SK-N-SH (cell line): ENCODE data around the gene APP. TPM values are rescaled to one million over a fixed set of nuclear protein-coding genes. Genes with fewer than 3 reads are reported as not detected.

Experiments used
- CTCF ChIA-PET: fragments of 300-600, 350-600 bp; formaldehyde crosslinking; extraction: SDS; loops from one replicate; lab custom pipeline; 2021; lab: Yijun Ruan, JAX
- POLR2A ChIA-PET: fragments of 350-600 bp; sonication (Branson Sonifier 250); formaldehyde crosslinking; extraction: SDS; loops from one replicate; lab custom pipeline; 2020; ENCODE audit warnings: antibody characterized with exemption, inconsistent platforms; lab: Yijun Ruan, JAX
- DNase-seq: peaks from one replicate; pipeline ENCODE4 v3.0.0; 2012
- H2AFZ ChIP-seq: fragments of 200-600 bp; sonication (generic); 2 replicates; pipeline ENCODE4 v1.8.1; 2016; ENCODE audit warnings: antibody characterized with exemption, mild to moderate bottlenecking, low read depth
- H3F3A ChIP-seq: fragments of 200-600 bp; sonication (generic); replicated peaks from 2 replicates; pipeline ENCODE3; 2016; ENCODE audit warnings: antibody characterized with exemption, mild to moderate bottlenecking; ENCODE audit not compliant: insufficient read depth
- H3K27ac ChIP-seq, 2 experiments: fragments of 200-500 bp in 1 of 2; fragments of 200-600 bp in 1 of 2; sonication (Bioruptor generic) in 1 of 2; sonication (generic), shearing (Covaris generic) in 1 of 2; 2 replicates each; pipeline versions ENCODE4 v1.5.1 to v1.6.1; 2014 to 2016; ENCODE audit warnings: low read depth in 2 of 2, inconsistent platforms in 1 of 2, low read length in 1 of 2, mild to moderate bottlenecking in 1 of 2, mixed read lengths in 1 of 2
- H3K27me3 ChIP-seq: fragments of 200-600 bp; sonication (generic), shearing (Covaris generic); 2 replicates; pipeline ENCODE4 v1.6.1; 2016; ENCODE audit warnings: mixed run types; ENCODE audit not compliant: insufficient read depth
- H3K36me3 ChIP-seq, 2 experiments: fragments of 200-500 bp in 1 of 2; fragments of 200-600 bp in 1 of 2; sonication (Bioruptor generic) in 1 of 2; sonication (generic) in 1 of 2; replicated peaks in 1 of 2; 2 replicates each; pipeline versions ENCODE3 to v1.5.1; 2014 to 2016; ENCODE audit warnings: low read length in 1 of 2, mild to moderate bottlenecking in 1 of 2; ENCODE audit not compliant: insufficient read depth in 2 of 2, control insufficient read depth in 1 of 2
- H3K4me1 ChIP-seq, 2 experiments: fragments of 200-500 bp in 1 of 2; fragments of 200-600 bp in 1 of 2; sonication (Bioruptor generic) in 1 of 2; sonication (generic), shearing (Covaris generic) in 1 of 2; 2 replicates each; pipeline versions ENCODE4 v1.5.1 to v1.6.1; 2014 to 2016; ENCODE audit warnings: low read depth in 1 of 2, low read length in 1 of 2, mixed run types in 1 of 2; ENCODE audit not compliant: insufficient read depth in 2 of 2, control insufficient read depth in 1 of 2
- H3K4me2 ChIP-seq: fragments of 200-600 bp; sonication (generic), shearing (Covaris generic); 2 replicates; pipeline ENCODE4 v1.6.1; 2017; ENCODE audit warnings: mixed run types
- H3K4me3 ChIP-seq, 2 experiments: fragments of 200-500 bp in 1 of 2; fragments of 200-600 bp in 1 of 2; sonication (Bioruptor generic) in 1 of 2; sonication (generic), shearing (Covaris generic) in 1 of 2; 2 replicates each; pipeline versions ENCODE4 v1.5.1 to v1.8.1; 2014 to 2016; ENCODE audit warnings: low read depth in 2 of 2, inconsistent platforms in 1 of 2, low read length in 1 of 2, mild to moderate bottlenecking in 1 of 2, mixed read lengths in 1 of 2, moderate library complexity in 1 of 2
- H3K79me2 ChIP-seq: fragments of 200-600 bp; sonication (generic); 2 replicates; pipeline ENCODE4 v1.8.1; 2017; ENCODE audit warnings: mild to moderate bottlenecking; ENCODE audit not compliant: insufficient read depth
- H3K9ac ChIP-seq: fragments of 200-600 bp; sonication (generic); 2 replicates; pipeline ENCODE4 v1.6.1; 2017; ENCODE audit warnings: mixed run types
- H3K9me2 ChIP-seq: fragments of 200-600 bp; sonication (generic); 2 replicates; pipeline ENCODE4 v1.6.1; 2017; ENCODE audit warnings: mixed run types
- H3K9me3 ChIP-seq: fragments of 200-600 bp; sonication (generic); 2 replicates; pipeline ENCODE4 v1.6.1; 2017; ENCODE audit warnings: mixed run types, mild to moderate bottlenecking, moderate library complexity
- H4K20me1 ChIP-seq: fragments of 200-600 bp; sonication (generic); 2 replicates; pipeline ENCODE4 v1.6.1; 2017; ENCODE audit warnings: mild to moderate bottlenecking, mixed run types; ENCODE audit not compliant: insufficient read depth
- CHD2 ChIP-seq: fragments of 150-350 bp; IDR thresholded peaks from 2 replicates; pipeline ENCODE4 v1.6.1; 2018; ENCODE audit warnings: low read length; ENCODE audit not compliant: partially characterized antibody
- FOSL2 ChIP-seq: IDR thresholded peaks from 2 replicates; pipeline ENCODE4 v1.4.0; 2012; ENCODE audit warnings: low read depth, mild to moderate bottlenecking, moderate library complexity, borderline replicate concordance
- GATA2 ChIP-seq: sonication (generic); formaldehyde crosslinking; IDR thresholded peaks from 2 replicates; pipeline ENCODE4 v1.5.0; 2020; ENCODE audit warnings: mild to moderate bottlenecking, missing genetic modification reagents
- JUND ChIP-seq: IDR thresholded peaks from 2 replicates; pipeline ENCODE4 v1.4.0; 2012
- MEF2A ChIP-seq: IDR thresholded peaks from 2 replicates; pipeline ENCODE4 v1.4.0; 2012; ENCODE audit warnings: low read depth, borderline replicate concordance
- MXI1 ChIP-seq: IDR thresholded peaks from 2 replicates; pipeline ENCODE4 v1.6.1; 2012; ENCODE audit warnings: mild to moderate bottlenecking, low read depth, low read length, improper control_type of control experiment
- NFIC ChIP-seq: IDR thresholded peaks from 2 replicates; pipeline ENCODE4 v1.4.0; 2012; ENCODE audit warnings: borderline replicate concordance
- POLR2AphosphoS5 ChIP-seq: IDR thresholded peaks from 2 replicates; pipeline ENCODE4 v1.6.1; 2012; ENCODE audit warnings: low read depth, low read length
- RAD21 ChIP-seq: IDR thresholded peaks from 2 replicates; pipeline ENCODE4 v1.6.1; 2012; ENCODE audit warnings: mild to moderate bottlenecking, low read length
- RCOR1 ChIP-seq: fragments of 150-350 bp; IDR thresholded peaks from 2 replicates; pipeline ENCODE4 v1.6.1; 2017; ENCODE audit warnings: antibody characterized with exemption, low read length
- REST ChIP-seq: IDR thresholded peaks from 2 replicates; pipeline ENCODE4 v1.6.1; 2012; ENCODE audit warnings: mild to moderate bottlenecking, low read depth, low read length, moderate library complexity
- RFX5 ChIP-seq: IDR thresholded peaks from 2 replicates; pipeline ENCODE4 v1.6.1; 2012; ENCODE audit warnings: mild to moderate bottlenecking, improper control_type of control experiment, low read length
- RXRA ChIP-seq: IDR thresholded peaks from 2 replicates; pipeline ENCODE4 v1.4.0; 2012; ENCODE audit warnings: low read depth, mild to moderate bottlenecking, borderline replicate concordance
- SIN3A ChIP-seq: IDR thresholded peaks from 2 replicates; pipeline ENCODE4 v1.6.1; 2012; ENCODE audit warnings: low read depth, mild to moderate bottlenecking, low read length, moderate library complexity, borderline replicate concordance
- TCF12 ChIP-seq: IDR thresholded peaks from 2 replicates; pipeline ENCODE4 v1.4.0; 2012
- TEAD4 ChIP-seq: IDR thresholded peaks from 2 replicates; pipeline ENCODE4 v1.4.0; 2012; ENCODE audit warnings: mild to moderate bottlenecking, borderline replicate concordance; ENCODE audit not compliant: insufficient read depth
- USF1 ChIP-seq: IDR thresholded peaks from 2 replicates; pipeline ENCODE4 v1.4.0; 2012; ENCODE audit warnings: low read depth, borderline replicate concordance
- WGBS: methylation state at CpG from one replicate; pipeline ENCODE4 v1.1.6; 2017; ENCODE audit warnings: low lambda C conversion rate; 5-methylcytosine and 5-hydroxymethylcytosine counted together
- polyA plus RNA-seq, 3 experiments: library from polyadenylated mRNA; depleted of rRNA; stranded (reverse); fragments of >200 nt; gene quantifications; 2 replicates each; pipeline ENCODE4 v1.2.3, GENCODE V29; 2012
- TF ChIP-seq, protein P1 (sequence below): IDR thresholded peaks from 2 replicates; pipeline ENCODE4 v1.4.0; 2012; ENCODE audit warnings: low read depth, borderline replicate concordance
- TF ChIP-seq, protein P2 (sequence below): fragments of 200-600 bp; sonication (generic); IDR thresholded peaks from 2 replicates; pipeline ENCODE4 v1.6.1; 2017; ENCODE audit warnings: antibody characterized with exemption, mild to moderate bottlenecking, moderate library complexity

Gene APP
- polyA plus RNA-seq, 1 of the 3 experiments (the other 2 are of a cell fraction): 780 TPM

GRCh38 chr21:26093122-26093521 lies 77.4 kb downstream of the APP start:
- H3K9me3 ChIP-seq: no peaks in the 10 kb centered on the region
- peaks cover 0 to 10% of the 10 kb centered on the region in 2 experiments; a peak in 1 of 4 replicates for H3K4me1 ChIP-seq
- no peaks in the 10 kb centered on the region for H3K9me2 ChIP-seq
- H3K79me2 ChIP-seq: peaks cover 66% of the 10 kb centered on the region
- H3F3A ChIP-seq: no peaks in the 10 kb centered on the region
- CTCF ChIA-PET: no interaction called here
- H3K27ac ChIP-seq: no peak overlapping the region
- peaks cover 6% of the 10 kb centered on the region; the same call in 1 of the 2 replicates for H4K20me1 ChIP-seq
- H3K9ac ChIP-seq: no peak overlapping the region
- H3K4me2 ChIP-seq: no peak overlapping the region
- peaks cover 8 to 20% of the 10 kb centered on the region in 2 experiments for H3K36me3 ChIP-seq
- no peak for DNase-seq
- no peaks in the 10 kb centered on the region for H3K27me3 ChIP-seq
- H2AFZ ChIP-seq: no peak overlapping the region
- POLR2A ChIA-PET: no interaction called here
- WGBS: 88% methylated on average over 3 of the region's 3 CpGs
- no peak for TF ChIP-seq JUND
- TF ChIP-seq, protein P1, sequence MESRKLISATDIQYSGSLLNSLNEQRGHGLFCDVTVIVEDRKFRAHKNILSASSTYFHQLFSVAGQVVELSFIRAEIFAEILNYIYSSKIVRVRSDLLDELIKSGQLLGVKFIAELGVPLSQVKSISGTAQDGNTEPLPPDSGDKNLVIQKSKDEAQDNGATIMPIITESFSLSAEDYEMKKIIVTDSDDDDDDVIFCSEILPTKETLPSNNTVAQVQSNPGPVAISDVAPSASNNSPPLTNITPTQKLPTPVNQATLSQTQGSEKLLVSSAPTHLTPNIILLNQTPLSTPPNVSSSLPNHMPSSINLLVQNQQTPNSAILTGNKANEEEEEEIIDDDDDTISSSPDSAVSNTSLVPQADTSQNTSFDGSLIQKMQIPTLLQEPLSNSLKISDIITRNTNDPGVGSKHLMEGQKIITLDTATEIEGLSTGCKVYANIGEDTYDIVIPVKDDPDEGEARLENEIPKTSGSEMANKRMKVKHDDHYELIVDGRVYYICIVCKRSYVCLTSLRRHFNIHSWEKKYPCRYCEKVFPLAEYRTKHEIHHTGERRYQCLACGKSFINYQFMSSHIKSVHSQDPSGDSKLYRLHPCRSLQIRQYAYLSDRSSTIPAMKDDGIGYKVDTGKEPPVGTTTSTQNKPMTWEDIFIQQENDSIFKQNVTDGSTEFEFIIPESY: no peak
- TF ChIP-seq RFX5: no peak
- TF ChIP-seq MXI1: no peak
- TF ChIP-seq NFIC: no peak
- no peak for TF ChIP-seq TEAD4
- no peak for TF ChIP-seq TCF12
- no peak for TF ChIP-seq RCOR1
- TF ChIP-seq SIN3A: no peak
- no peak for TF ChIP-seq POLR2AphosphoS5
- no peak for TF ChIP-seq GATA2 (CRISPR knock-in tag)
- no peak for TF ChIP-seq CHD2
- no peak for TF ChIP-seq FOSL2
- TF ChIP-seq MEF2A: no peak
- no peak overlapping the region for H3K4me3 ChIP-seq

DNA sequence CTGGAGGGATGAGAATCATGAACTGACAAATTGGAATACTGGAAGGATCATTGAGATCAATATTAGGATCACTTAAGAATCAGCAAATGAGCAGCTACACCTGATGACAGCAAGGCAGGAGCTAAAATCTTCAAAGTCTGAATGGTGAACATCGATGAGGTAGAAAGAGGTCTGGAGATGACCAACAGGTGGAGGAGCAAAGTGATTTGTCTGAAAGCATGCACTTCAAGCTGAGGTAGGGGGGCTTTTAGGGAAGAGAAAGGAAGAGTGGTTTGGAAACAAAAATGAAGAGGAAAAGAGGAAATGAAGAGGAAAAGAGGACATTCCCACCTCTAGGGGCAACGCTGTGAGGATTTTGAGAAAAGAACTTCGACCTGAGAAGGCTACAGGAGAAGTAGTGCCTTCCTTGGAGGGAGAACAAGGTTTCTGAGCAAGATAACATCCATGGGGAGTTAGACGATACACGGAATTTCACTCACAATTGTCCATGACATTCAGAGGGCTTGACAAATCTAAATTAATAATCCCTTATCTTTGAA lies 79.0 kb downstream of the APP start:
- 89% methylated on average over 5 of the region's 5 CpGs for WGBS
- Histone ChIP-seq H3K9me2 (no peaks in the 10 kb centered on the region), H3K27ac (no peak overlapping the region), H3K36me3 (peaks cover 8 to 25% of the 10 kb centered on the region in 2 experiments), H3K9me3 (no peaks in the 10 kb centered on the region), H3F3A (no peaks in the 10 kb centered on the region), H3K4me3 (no peak overlapping the region), H3K4me1 (peaks cover 0 to 5% of the 10 kb centered on the region in 2 experiments; a peak in 1 of 4 replicates), H4K20me1 (peaks cover 6% of the 10 kb centered on the region; the same call in 1 of the 2 replicates), H3K27me3 (no peaks in the 10 kb centered on the region), H2AFZ (no peak overlapping the region), H3K79me2 (peaks cover 55% of the 10 kb centered on the region), H3K4me2 (no peak overlapping the region), H3K9ac (no peak overlapping the region)
- ChIA-PET CTCF (interaction anchor here (1.4 kb wide), 1 partner anchor 80 kb away, joined by 3 read pairs; no protein-coding TSS in a partner anchor), POLR2A (no interaction called here)
- no peak for DNase-seq
- TF ChIP-seq TEAD4 (no peak), MEF2A (no peak), MXI1 (no peak), RXRA (no peak), USF1 (no peak), RAD21 (no peak), REST (no peak)
- TF ChIP-seq, protein P2, sequence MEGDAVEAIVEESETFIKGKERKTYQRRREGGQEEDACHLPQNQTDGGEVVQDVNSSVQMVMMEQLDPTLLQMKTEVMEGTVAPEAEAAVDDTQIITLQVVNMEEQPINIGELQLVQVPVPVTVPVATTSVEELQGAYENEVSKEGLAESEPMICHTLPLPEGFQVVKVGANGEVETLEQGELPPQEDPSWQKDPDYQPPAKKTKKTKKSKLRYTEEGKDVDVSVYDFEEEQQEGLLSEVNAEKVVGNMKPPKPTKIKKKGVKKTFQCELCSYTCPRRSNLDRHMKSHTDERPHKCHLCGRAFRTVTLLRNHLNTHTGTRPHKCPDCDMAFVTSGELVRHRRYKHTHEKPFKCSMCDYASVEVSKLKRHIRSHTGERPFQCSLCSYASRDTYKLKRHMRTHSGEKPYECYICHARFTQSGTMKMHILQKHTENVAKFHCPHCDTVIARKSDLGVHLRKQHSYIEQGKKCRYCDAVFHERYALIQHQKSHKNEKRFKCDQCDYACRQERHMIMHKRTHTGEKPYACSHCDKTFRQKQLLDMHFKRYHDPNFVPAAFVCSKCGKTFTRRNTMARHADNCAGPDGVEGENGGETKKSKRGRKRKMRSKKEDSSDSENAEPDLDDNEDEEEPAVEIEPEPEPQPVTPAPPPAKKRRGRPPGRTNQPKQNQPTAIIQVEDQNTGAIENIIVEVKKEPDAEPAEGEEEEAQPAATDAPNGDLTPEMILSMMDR: peak; percentile 37
